Body of pancreas (tissue), 4 donors: ENCODE results near the gene CDC42EP4. TPM values are rescaled to one million over a fixed set of nuclear protein-coding genes. Genes with fewer than 3 reads are reported as not detected.

Source experiments
- ATAC-seq: fragments of 150-250 bp; one replicate; pipeline ENCODE4 v1.9.1; 2016
- DNase-seq, 4 donors: peaks; one replicate each; pipeline ENCODE4 v3.0.0-alpha.2; 2019
- H3K27ac ChIP-seq, 4 donors: fragments of 200-600 bp; sonication (generic); 1 replicate in 3 of 4; 2 replicates in 1 of 4; pipeline versions ENCODE4 v1.5.1 to v1.6.1; 2016 to 2019; ENCODE audit warnings: mild to moderate bottlenecking in 1 of 4, mixed read lengths in 1 of 4, moderate library complexity in 1 of 4
- H3K27me3 ChIP-seq, 2 donors: fragments of 200-600 bp; sonication (generic); one replicate each; pipeline ENCODE4 v1.6.0; 2016; ENCODE audit warnings: mild to moderate bottlenecking in 1 of 2
- H3K36me3 ChIP-seq, 2 donors: fragments of 200-600 bp; sonication (generic); replicated peaks in 1 of 2; 2 replicates each; pipeline ENCODE4 v1.5.1; 2016; ENCODE audit warnings: low read depth in 2 of 2; ENCODE audit not compliant: insufficient read depth in 1 of 2
- H3K4me1 ChIP-seq: fragments of 200-600 bp; sonication (generic); one replicate; pipeline ENCODE4 v1.6.0; 2016
- H3K4me3 ChIP-seq, 2 donors: fragments of 200-600 bp; sonication (generic); 1 replicate in 1 of 2; 2 replicates in 1 of 2; pipeline ENCODE4 v1.5.1; 2016 to 2019
- H3K9me3 ChIP-seq, 3 donors: fragments of 200-600 bp; sonication (generic); 1 replicate in 2 of 3; 2 replicates in 1 of 3; pipeline ENCODE4 v1.5.1; 2016
- CTCF ChIP-seq, 7 experiments: fragments of 450-650 bp in 4 of 7; fragments of 200-600 bp in 3 of 7; sonication (generic) in 3 of 7; IDR thresholded peaks; one replicate each; pipeline ENCODE4 v1.5.1; 2016 to 2019; ENCODE audit warnings: antibody characterized with exemption in 7 of 7
- POLR2A ChIP-seq, 3 donors: fragments of 450-650 bp; IDR thresholded peaks; one replicate each; pipeline ENCODE4 v1.6.1; 2016; ENCODE audit warnings: antibody characterized with exemption in 3 of 3, mild to moderate bottlenecking in 2 of 3
- WGBS, 2 donors: methylation state at CpG; one replicate each; pipeline ENCODE4 v1.1.5; 2017; 5-methylcytosine and 5-hydroxymethylcytosine counted together
- intact Hi-C: fragments of 100-400 bp; cut with DNase I; formaldehyde crosslinking; loops from one replicate; pipeline ENCODE4 v1.15.1; 2023
- total RNA-seq, 2 donors: library from RNA; depleted of rRNA; stranded (reverse); fragments of >200 nt; gene quantifications; one replicate each; pipeline ENCODE4 v1.1.0, GENCODE V29; 2016

The CDC42EP4 gene
- total RNA-seq, 2 donors from 2014 or later: 47.0 to 60.6 TPM

GRCh38 chr17:73323409-73324159, 11.8 kb upstream of the CDC42EP4 start:
- Histone ChIP-seq H3K4me1 (no peaks in the 10 kb centered on the region), H3K36me3 (no peaks in the 10 kb centered on the region), H3K4me3 (no peak overlapping the region), H3K27me3 (no peaks in the 10 kb centered on the region), H3K27ac (no peak overlapping the region), H3K9me3 (no peaks in the 10 kb centered on the region)
- intact Hi-C loops: no loop called here
- ATAC-seq (no peak), DNase-seq (no peak)
- 46 to 53% methylated on average over 3 to 5 of the region's 5 CpGs for WGBS, 2 donors
- no peak for TF ChIP-seq CTCF (IDR thresholded peaks at IDR 0.05)
- TF ChIP-seq POLR2A (IDR thresholded peaks at IDR 0.05): no peak

GRCh38 chr17:73320601-73321264, 8.9 kb upstream of the CDC42EP4 start:
- DNase-seq (no peak), ATAC-seq (no peak)
- no peaks in the 10 kb centered on the region for H3K36me3 ChIP-seq
- H3K27me3 ChIP-seq: no peaks in the 10 kb centered on the region
- TF ChIP-seq POLR2A (IDR thresholded peaks at IDR 0.05): no peak
- no peak for TF ChIP-seq CTCF (IDR thresholded peaks at IDR 0.05)
- intact Hi-C loops: no loop called here
- peaks cover 14% of the 10 kb centered on the region for H3K4me1 ChIP-seq
- no peaks in the 10 kb centered on the region for H3K9me3 ChIP-seq
- H3K27ac ChIP-seq: no peak overlapping the region
- 63 to 64% methylated on average over 6 of the region's 6 CpGs for WGBS, 2 donors
- H3K4me3 ChIP-seq: no peak overlapping the region

- Histone ChIP-seq H3K36me3 (no peaks in the 10 kb centered on the region), H3K4me1 (peaks cover 14% of the 10 kb centered on the region), H3K9me3 (no peaks in the 10 kb centered on the region), H3K27ac (no peak overlapping the region), H3K4me3 (no peak overlapping the region), H3K27me3 (no peaks in the 10 kb centered on the region)
- intact Hi-C loops: loop anchor here (5.0 to 10.0 kb wide), 2 partner anchors 43 to 65 kb away; no protein-coding TSS in a partner anchor
- WGBS, 2 donors: 77 to 80% methylated on average over 3 of the region's 3 CpGs
- TF ChIP-seq POLR2A (IDR thresholded peaks at IDR 0.05) (no peak), CTCF (IDR thresholded peaks at IDR 0.05) (no peak)
- ATAC-seq (no peak), DNase-seq (no peak)
Observed at GRCh38 chr17:73319766-73320165, 8.0 kb upstream of the CDC42EP4 start.

GRCh38 chr17:73318836-73319235, 7.0 kb upstream of the CDC42EP4 start:
- WGBS, 2 donors: 69 to 71% methylated on average over 5 of the region's 5 CpGs
- Histone ChIP-seq H3K4me1 (peaks cover 14% of the 10 kb centered on the region), H3K27ac (no peak overlapping the region), H3K36me3 (no peaks in the 10 kb centered on the region), H3K9me3 (no peaks in the 10 kb centered on the region), H3K27me3 (no peaks in the 10 kb centered on the region), H3K4me3 (no peak overlapping the region)
- TF ChIP-seq POLR2A (IDR thresholded peaks at IDR 0.05): no peak
- TF ChIP-seq CTCF (IDR thresholded peaks at IDR 0.05): no peak
- intact Hi-C loops: loop anchor here (5.0 to 10.0 kb wide), 2 partner anchors 43 to 64 kb away; no protein-coding TSS in a partner anchor
- DNase-seq (no peak), ATAC-seq (no peak)
